ENCODE measurements around the gene VPS9D1. TPM values are rescaled to one million over a fixed set of nuclear protein-coding genes. Genes with fewer than 3 reads are reported as not detected.
"Not testable (repeated sequence)": the region's sequence is repeated elsewhere in the genome, so short reads cannot be mapped to it uniquely, and the experiment has no call there.

Gene VPS9D1
- total RNA-seq, 1 donor from 2014 or later, result 9.1 TPM

DNA sequence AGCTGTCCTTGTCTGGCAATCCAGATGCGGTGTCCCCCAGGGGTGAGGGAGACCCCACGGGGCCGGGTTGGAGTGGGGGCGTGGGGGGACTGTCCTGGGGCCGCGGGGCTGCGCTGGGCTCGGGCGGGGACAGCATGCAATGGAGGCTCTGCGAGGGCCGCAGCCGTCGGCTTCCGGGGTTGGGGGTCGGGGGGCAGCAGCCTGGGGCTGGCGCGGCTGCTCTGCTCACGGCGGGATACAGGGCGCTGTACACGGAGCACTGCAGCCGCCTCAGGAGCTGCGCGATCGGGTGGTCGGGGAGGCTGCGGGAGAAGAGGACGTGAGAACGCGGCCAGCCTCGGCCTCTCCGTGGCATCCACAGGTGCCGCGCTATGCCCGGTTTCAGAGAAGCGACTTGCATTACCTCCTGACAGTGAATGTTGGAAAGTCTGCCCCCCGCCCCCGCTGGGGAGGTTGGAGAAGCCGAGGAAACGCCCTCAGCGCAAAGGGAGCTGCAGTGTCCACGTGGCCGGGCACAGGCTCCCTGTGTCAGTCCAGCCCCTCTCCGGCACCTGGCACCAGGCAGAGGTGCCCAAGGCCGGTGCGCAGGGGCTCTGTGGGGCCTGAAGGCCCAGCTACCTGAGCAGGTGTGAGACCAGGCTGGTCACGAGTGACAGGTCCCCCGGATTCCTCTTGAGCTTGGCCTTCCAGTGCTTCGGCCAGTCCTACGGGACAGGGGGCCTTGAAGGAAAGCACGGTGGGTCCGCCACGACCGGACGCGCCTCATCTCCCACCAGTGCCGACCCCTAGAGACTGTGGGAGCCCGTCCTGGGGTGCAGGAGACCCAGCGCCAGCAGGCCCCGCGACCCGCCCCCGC is 9.8 kb downstream of the VPS9D1 start:
- no peak for DNase-seq (ENCODE audit: low spot score)

DNA sequence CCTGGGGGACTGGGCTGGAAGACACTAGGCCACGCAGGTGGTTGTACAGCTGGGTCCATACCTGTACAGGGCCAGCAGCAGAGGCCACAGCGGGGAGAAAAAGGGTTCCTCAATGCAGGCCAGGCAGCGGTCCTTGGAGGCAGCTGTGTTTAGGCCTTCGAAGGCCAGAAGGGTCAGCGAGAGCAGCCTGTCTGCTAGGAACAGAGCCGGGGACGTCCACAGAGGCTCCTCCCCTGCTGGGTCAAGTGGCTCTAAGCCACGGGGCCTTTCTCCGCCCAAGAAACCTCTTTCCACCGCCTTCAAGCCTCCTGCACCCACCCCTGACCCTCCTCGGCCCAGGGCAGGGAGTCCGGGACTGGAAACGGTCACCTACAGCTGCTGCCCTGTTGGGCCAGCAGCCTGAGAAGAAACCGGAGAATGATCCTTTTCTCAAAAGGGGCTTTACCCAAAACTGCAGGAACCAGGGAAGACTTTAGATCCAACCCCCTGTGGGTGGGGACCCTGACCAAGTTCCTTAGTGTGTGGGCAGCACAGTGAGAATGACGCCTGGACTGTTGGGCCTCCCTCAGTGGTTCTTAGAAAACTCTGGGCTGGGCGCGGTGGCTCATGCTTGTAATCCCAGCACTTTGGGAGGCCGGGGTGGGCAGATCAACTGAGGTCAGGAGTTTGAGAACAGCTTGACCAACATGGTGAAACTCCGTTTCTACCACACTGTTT is 10.8 kb downstream of the VPS9D1 start:
- DNase-seq (ENCODE audit: low spot score), result no peak

DNA sequence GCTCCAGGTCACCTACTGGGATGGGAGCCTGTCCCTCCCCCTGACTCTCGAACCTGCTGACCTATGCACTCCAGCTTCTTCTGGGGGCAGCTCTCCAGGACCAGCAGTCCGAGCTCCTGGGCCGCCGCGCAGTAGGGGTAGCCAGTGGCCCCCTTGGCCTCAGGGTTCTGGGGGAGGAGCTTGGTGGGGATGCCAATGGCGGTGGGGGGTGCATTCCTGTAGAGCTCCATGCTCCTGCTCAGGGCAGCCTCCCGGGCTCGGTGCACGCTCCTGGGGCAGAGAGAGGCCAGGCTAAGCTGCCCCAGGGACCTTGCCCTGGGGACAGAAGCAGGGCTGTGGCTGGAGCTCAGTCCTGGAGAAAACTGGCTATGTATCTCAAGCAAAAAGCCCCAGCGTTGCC is 11.5 kb downstream of the VPS9D1 start:
- DNase-seq (ENCODE audit: low spot score), result no peak

DNA sequence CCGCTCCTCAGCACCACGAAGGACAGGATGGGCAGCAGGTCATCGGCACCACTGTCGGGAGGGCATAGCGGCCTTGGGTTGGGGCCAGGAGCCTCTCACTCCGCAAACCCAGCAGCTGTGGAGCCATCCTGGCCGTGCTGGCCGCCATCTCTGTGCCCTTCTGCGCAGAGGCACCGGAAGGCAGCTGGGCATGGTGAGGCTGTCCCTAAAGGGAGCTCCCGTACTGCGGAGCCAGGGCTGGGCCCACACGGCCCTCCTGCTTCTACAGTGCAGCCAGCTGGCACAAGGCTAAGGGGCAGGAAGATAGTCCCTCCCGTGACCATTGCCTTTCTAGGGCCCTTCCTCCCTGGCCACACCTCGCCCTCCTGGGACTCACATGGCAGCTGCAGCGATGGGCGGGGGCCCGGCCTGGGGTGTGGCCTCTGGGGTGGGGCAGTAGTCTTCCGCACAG is 12.2 kb downstream of the VPS9D1 start:
- no peak for DNase-seq (ENCODE audit: low spot score)

DNA sequence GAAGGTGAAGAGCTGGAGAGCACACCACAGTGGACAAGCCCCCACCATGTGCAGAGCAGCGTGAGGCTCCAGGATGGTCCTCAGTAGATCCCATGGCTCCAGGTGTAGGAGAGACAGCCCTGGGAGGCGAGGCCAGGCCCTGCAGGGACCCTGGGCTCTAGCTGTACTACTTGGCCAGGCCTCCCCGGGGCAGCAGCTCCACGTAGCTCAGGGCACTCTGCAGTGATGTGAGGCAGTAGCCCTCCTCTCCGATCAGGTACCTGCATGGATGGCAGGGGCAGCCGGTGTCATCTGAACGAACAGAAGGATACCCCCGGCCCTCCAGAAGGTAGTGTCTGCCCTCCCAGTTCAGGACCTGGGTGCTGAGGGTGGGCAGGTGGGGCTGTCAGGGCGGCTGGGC is 13.0 kb downstream of the VPS9D1 start:
- no peak for DNase-seq (ENCODE audit: low spot score)

DNA sequence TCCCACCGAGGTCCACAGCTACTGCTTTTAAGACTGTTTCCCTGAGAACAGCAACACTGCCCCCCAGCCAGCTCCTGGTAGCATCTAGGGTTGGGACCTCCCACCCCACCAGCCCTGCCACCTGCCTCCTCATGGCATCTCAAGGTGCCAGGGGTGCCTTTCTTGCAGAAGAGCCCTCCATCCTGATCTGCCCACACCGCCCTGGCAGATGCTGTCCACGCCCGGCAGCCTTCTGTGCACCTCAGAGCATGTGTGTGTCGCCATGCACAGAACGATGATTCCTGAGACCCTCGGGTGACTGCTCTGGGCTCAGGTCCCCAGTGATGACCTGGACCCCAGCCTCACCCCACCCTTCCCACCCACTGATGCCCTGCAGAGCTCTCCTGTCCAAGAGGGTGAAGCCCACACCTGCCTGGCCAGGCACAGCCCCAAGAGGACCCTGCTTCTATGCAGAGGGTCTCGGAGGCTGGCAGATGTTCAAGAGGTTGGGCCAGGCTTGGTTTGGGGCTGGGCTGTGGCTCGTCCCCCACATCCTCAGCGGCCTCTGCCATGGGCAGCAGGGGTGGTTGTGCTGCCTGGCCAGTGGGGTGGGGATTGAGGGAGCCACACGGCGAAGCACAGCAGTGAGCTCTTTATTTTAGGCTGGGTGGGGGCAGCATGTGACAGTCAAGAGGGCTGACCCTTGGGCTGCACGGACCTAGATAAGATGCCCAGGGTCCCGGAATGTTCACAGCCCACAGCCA is 14.0 kb downstream of the VPS9D1 start:
- no peak for DNase-seq (ENCODE audit: low spot score)

DNA sequence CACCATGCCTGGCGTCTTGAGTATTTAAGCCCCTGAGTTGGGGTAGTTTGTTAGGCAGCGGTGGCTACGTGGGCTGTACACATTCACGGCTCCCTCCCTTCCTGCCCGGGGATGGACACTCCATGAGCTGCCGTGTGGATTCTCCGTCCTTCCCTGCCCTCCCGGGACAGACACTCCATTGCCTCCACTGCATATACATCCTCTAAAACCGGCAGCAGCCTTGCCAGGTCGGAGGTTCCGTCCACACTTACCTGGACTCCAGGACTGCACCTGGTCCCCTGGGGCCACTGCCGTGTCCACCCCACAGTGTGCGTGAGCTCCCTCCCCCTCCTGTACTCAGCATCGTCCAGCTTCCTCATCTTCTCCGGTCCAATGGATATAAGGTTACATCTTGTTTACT is 15.7 kb downstream of the VPS9D1 start:
- DNase-seq (ENCODE audit: low spot score), result no peak

DNA sequence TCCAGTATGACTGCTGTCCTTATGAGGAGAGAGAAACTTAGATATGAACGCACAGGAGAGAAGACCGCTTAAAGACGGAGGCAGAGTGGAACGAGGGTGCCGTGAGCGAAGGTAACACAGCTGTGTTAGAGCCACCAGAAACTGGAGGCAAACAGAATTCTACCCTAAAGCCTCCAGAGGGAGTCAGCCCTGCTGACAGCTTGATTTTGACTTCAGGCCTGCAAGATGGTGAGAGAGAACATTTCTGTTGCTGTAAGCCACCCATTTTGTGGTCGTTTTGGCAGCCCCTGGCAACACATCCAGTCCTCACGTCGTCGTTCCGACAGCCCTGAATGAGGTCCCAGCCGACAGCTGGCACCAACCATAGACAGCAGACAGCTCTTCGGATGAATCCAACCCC is 16.4 kb downstream of the VPS9D1 start:
- DNase-seq (ENCODE audit: low spot score), result no peak

DNA sequence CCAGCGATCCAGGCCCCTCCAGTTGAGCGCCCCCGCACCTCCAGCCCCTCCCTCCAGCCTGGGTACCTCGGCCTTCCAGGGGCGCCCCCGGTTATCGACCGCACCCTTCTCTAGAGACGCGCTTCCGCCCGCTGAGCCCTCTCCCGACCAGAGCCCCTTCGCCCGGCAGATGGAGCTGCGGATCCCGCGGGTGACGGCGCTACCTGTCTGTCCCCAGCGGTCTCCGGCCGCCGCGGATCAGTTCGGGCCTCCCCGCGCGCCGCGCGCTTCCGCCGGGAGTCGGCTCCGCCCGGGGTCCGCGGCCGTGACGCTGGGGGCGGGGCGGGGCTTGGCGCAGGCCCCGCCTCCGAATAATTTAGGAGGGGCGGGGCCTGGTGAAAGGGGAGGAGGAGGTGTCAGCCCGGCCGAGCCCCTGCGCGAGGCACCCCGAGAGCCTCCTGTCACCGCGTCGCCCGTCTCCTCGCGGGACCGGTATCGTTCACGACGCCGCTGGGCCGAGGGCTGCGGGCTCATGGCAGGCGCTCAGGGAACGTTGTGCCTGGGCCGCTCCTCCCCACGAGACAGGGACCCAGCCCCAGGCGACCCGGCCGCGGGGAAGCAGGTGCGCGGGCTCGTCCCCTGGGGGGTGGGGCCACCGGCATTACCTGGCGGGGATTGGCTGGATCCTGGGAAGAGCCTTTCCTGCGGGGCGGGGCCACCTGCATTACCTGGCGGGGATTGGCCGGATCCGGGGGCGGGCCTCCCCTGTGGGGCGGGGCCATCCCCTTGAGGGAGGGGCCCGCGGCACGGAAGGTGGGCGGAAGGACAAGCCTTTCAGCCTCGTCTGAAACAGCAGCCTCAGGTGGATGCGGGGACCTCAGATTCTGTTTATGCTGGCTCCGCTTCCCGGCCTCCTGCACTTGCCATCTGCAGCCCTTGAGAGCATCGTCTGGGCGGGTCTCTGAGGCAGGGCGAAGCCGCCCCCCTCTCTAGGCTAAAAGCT is 19.0 kb downstream of the VPS9D1 start, which contains the start of gene SPATA2L:
SPATA2L (minus strand) TSS at position 281 of the 982 bp plus-strand sequence. CDS start 473 bp downstream, outside the sequence.
- DNase-seq (ENCODE audit: low spot score), result peak; percentile 83

DNA sequence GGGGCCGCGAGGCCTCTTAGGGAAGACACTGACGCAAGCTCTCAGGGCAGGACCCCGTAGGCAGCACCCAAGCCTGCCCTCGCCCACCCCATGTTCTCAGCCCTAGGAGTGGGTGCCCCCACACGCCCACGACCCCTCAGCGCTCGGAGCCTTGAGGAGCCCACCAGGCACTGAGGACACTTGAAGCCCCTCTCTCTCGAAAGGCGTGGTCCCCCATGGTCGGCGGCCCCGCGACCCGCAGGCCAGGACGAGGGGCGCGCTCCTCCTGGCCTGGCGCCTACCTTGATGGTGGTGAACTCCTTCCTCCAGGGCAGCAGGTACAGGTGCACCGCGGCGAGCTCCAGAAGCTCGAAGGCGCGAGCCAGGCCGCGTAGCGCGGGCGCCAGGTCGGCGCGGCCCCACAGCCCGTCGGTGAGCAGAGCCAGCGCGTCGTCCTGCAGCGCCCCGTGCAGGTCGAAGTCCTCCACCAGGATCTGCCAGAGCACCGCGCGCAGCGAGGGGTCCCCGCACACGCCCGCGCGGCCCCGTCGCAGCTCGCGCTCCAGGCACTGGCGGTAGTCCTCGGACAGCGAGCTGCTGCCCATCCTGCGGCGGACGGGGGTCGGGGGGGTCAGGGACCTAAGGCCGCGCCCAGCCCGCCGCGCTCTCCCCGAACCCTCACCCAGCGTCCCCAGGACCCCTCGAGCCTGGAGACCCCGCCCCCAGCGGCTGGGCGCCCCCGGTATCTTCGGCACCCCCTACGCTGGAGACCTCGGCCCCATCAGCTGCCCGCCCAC is 19.9 kb downstream of the VPS9D1 start:
- peak; percentile 19 for DNase-seq (ENCODE audit: low spot score)

DNA sequence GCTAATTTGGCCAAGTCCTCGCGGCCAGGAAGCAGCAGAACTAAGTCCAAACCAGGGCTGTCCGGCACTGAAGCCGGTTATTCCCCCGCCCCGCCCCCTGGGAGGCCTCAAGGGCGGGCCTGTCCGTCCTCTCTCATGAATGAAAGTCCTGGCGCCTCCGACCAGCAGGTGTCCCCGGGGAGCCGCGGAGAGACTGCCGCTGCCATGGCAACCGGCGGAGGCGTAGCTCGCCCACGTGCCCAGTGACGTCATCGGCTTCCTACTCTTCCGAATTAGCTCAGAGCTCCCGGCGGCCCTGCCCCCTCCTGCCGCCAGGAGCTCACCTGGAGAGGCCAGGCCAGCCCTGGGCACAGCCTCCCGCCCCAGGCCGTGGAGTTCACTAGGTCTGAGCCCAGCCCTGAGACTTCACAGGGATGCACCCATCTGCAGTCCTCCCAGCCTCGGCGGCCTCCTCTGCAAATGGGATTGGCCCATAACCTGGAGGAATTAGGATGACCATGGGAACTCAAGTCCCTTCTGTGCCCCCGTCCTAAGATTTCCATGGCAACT is 20.5 kb downstream of the VPS9D1 start:
- DNase-seq (ENCODE audit: low spot score), result peak; percentile 98

DNA sequence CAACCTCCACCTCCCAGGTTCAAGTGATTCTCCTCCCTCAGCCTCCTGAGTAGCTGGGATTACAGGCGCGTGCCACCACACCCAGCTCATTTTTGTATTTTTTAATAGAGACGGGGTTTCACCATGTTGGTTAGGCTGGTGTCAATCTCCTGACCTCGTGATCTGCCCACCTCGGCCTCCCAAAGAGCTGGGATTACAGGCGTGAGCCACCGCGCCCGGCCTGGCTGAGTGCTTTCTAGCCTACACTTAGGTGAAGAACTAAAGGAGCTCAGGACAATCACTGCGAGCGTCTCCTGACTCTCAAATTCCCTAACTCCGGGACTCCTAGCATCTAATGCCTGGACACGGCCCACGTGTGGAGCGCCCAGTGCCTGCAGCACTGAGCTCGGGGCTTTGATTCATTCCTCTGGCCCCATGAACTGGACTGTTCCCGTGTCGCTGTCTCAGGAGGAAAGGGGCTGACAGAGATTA is 21.0 kb downstream of the VPS9D1 start:
- DNase-seq (ENCODE audit: low spot score), result not testable (repeated sequence)

DNA sequence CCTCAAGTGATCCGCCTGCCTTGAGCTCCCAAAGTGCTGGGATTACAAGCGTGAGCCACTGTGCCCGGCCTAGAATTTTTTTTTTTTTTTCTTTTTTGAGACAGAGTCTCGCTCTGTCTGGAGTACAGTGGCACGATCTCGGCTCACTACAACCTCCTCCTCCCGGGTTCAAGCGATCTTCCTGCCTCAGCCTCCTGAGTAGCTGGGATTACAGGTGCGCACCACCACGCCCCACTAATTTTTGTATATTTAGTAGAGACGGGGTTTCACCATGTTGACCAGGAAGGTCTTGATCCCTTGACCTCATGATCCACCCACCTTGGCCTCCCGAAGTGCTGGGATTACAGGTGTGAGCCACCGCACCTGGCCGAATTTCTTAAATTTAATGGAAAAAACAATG is 22.0 kb downstream of the VPS9D1 start:
- not testable (repeated sequence) for DNase-seq (ENCODE audit: low spot score)

DNA sequence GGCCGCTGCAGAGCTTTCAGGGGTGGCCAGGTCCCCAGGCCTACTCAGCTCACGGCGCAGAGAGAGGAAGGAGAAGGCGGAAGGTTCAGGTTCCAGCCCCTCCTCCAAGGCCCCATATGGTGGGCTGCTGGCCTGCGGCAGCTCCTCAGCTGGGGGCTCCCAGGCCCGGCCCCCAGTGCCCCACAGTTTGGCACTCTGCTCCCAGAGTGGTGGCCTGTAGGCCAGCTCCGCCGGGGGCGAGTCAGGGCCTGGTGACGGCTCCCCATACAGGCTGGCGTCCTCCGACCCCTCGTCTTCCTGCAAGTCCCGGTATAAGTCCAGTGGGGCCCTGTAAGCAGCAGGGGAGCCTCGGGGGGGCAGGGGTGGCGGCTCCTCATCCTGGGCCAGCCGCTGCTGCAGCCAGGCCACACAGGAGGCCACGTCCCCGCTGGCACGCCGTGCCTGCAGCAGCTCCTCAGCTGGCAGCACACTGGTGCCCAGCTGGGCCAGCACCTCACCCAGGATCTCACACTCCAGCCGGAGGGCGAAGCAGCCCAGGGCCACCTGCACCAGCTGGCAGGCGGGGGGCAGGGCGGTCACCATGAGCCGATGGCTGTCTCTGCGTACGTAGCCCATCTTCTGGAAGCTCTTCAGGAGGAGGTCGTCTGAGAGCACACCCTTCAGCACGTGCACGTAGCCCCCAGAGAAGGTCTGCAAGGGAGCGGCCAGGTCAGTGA is 22.9 kb downstream of the VPS9D1 start:
- no peak for DNase-seq (ENCODE audit: low spot score)

DNA sequence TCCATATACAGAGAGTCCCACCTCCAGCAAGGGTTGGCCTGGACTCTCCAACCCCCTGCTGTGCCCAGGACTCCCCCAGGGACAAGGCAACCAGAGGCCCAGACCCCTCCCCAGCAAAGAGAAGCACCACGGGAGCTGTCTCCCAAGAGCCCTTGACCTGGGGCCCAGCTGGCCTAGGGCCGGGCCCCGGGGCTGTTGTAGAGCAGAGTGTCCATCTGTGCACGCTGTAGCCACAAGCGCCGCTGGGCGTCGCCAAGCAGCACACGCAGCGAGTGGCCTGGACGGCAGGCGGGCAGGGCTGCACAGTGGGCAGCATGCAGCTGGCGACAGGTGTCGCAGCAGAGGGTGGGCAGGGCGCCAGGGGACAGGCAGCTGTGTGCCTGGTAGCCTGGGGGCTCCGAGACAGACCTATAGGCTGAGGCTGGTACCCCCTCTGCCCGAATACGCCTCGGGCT is 23.5 kb downstream of the VPS9D1 start:
- DNase-seq (ENCODE audit: low spot score), result no peak

DNA sequence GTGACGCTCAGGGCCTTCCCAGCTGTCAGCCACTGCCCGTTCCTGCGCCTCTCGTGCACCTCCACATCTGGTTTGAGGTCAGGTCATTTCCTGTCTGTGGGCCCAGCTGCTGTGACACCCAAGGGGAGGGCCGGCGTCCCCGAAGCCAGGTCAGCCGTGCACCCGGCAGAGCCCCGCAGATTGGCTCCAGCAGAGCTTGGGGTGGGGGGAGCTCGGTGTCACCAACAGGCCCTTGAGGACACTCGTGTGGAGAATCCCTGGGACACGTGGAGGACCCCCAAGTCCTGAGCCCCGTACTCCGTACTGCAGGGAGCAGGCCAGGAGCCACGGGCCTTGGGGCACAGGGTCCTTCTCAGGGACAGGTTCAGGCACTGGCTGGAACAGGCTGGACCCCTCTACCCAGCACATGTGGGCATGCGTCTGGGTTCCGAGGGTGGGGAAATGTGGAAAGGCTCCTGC is 24.0 kb downstream of the VPS9D1 start:
- DNase-seq (ENCODE audit: low spot score), result no peak

DNA sequence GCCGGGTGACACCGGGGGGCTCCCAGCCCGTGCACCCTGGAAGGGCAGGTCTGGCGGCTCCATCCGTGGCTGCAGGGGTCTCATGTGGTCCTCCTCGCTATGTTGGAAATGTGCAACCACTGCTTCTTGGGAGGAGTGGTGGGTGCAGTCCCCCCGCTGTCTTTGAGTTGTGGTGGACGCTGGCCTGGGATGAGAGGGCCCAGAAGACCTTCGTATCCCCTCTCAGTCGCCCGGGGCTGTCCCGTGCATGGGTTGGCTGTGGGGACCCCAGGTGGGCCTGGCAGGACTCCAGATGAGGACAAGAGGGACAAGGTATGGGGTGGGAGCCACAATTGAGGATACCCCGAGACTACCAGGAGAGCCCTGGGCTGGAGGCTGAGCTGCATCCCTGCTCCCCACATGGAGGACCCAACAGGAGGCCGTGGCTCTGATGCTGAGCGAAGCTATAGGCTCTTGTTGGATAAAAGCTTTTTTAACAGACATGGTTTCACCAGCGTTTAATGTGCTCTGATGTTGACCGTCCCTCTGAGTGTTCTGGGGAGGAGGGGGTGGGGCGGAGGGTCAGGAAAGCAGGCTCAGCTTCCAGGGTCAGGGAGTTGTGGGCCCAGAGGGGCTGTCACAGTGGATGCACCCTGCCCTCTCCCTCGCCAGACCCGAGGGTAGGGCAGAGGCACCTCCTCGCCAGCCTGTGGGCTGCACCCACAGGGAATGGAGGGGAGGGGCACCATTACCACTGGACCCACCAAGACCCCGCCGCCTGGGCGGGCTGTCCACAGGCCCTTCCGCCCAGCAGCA is 24.6 kb downstream of the VPS9D1 start:
- no peak for DNase-seq (ENCODE audit: low spot score)

All from umbilical cord (tissue), 2 donors.